Measurements from ENCODE around the gene TRAPPC2L.

DNA sequence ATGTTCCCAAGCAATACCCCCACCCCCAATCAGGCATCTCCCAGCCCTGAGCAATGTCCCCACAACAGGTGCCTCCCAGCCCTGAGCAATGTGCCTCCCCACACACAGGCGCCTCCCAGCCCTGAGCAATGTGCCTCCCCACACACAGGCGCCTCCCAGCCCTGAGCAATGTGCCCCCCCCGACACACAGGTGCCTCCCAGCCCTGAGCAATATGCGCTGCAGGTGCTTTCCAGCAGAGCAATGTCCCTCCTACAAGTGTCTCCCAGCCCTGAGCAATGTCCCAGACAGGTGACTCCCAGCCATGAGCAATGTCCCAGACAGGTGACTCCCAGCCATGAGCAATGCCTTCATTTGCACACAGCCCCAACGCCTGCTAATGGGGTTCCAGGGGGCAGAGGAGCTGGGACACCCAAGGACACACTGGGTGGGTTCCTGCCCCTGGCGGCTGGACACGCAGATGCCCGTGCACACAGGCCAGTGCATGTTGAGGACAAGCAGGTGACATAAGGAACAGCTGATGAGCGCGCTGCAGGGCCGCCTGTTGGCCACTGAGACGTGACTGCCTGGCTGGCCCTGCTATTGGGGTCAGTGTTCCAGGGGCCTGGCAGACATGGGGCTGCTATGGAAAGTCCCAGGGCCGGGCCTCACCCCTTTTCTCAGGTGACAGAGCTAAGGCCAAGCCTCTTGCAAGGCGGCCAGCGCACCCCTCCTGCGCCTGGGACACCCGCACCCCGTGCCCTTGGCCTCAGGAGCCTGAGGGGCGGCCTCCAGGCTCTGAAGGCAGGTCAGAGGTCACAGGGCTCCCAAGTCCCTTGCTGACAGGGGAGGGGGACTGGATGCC is 36.4 kb downstream of the TRAPPC2L start:
- no peak for TF ChIP-seq POLR2AphosphoS5 (IDR thresholded peaks at IDR 0.05; ENCODE audit: low read depth)
- TF ChIP-seq CTCF (IDR thresholded peaks at IDR 0.05; ENCODE audit: insufficient read depth, low read length) = no peak

Measured in HL-60 (cell line).